K562 (cell line): Measurements from ENCODE around the gene TRIM25. TPM values are rescaled to one million over a fixed set of nuclear protein-coding genes. Genes with fewer than 3 reads are reported as not detected.

Source experiments
- CHAMP1 ChIP-seq: fragments of 450-650 bp; IDR thresholded peaks from 2 replicates; pipeline ENCODE4 v1.6.1; 2016; ENCODE audit warnings: mild to moderate bottlenecking
- CHD4 ChIP-seq: fragments of 200-600 bp; sonication (generic); IDR thresholded peaks from 3 replicates; pipeline ENCODE4 v1.6.1; 2012; ENCODE audit warnings: low read depth, mild to moderate bottlenecking, mixed read lengths, low read length, inconsistent platforms; ENCODE audit not compliant: insufficient read depth, insufficient replicate concordance, poor library complexity, severe bottlenecking
- CSDE1 ChIP-seq, 2 experiments: fragments of 450-650 bp; IDR thresholded peaks; 2 replicates each; pipeline ENCODE4 v1.6.1; 2016; ENCODE audit warnings: mild to moderate bottlenecking in 1 of 2
- EGR1 ChIP-seq: fragments of 450-650 bp; conservative IDR thresholded peaks from 2 replicates; pipeline ENCODE4 v1.6.1; 2017; ENCODE audit warnings: mild to moderate bottlenecking
- ESRRA ChIP-seq: fragments of 450-650 bp; IDR thresholded peaks from 2 replicates; pipeline ENCODE4 v1.6.1; 2014; ENCODE audit warnings: low read depth, mild to moderate bottlenecking, moderate library complexity, borderline replicate concordance
- HLTF ChIP-seq: fragments of 450-650 bp; IDR thresholded peaks from 2 replicates; pipeline ENCODE4 v1.6.1; 2016
- HMGXB4 ChIP-seq: sonication (generic); formaldehyde crosslinking; IDR thresholded peaks from 2 replicates; pipeline ENCODE4 v1.8.1; 2023; ENCODE audit warnings: mild to moderate bottlenecking, missing genetic modification reagents
- HNRNPH1 ChIP-seq: fragments of 200-400 bp; formaldehyde crosslinking; optimal IDR thresholded peaks from 2 replicates; pipeline ENCODE3; 2017; ENCODE audit warnings: low read depth, mild to moderate bottlenecking, low read length, moderate library complexity
- LARP7 ChIP-seq: fragments of 450-650 bp; IDR thresholded peaks from 2 replicates; pipeline ENCODE4 v1.6.1; 2016
- MLX ChIP-seq, 2 experiments: fragments of 450-650 bp in 1 of 2; sonication (generic) in 1 of 2; formaldehyde crosslinking; conservative IDR thresholded peaks; 2 replicates each; pipeline versions ENCODE4 v1.4.0 to v1.8.1; 2020 to 2022; ENCODE audit warnings: mild to moderate bottlenecking in 1 of 2, missing genetic modification reagents in 1 of 2
- MTA1 ChIP-seq: fragments of 450-650 bp; IDR thresholded peaks from 2 replicates; pipeline ENCODE4 v1.6.1; 2017; ENCODE audit warnings: borderline replicate concordance
- POLR2B ChIP-seq: fragments of 450-650 bp; IDR thresholded peaks from 2 replicates; pipeline ENCODE4 v1.6.1; 2018; ENCODE audit warnings: low read depth; ENCODE audit not compliant: partially characterized antibody
- PPARD ChIP-seq: fragments of 250-450 bp; sonication (Bioruptor Pico); IDR thresholded peaks from 2 replicates; pipeline ENCODE4 v1.8.0; 2022; ENCODE audit warnings: inconsistent platforms, mild to moderate bottlenecking, moderate library complexity
- RFX1 ChIP-seq: fragments of 450-650 bp; IDR thresholded peaks from 2 replicates; pipeline ENCODE4 v1.6.1; 2016; ENCODE audit warnings: mild to moderate bottlenecking, moderate library complexity
- RFX7 ChIP-seq: fragments of 250-450 bp; sonication (Bioruptor Pico); IDR thresholded peaks from 2 replicates; pipeline ENCODE4 v1.5.1; 2021; ENCODE audit warnings: mild to moderate bottlenecking
- TBP ChIP-seq: optimal IDR thresholded peaks from 2 replicates; pipeline ENCODE3; 2011; ENCODE audit warnings: low read depth, low read length, improper control_type of control experiment
- TFE3 ChIP-seq: fragments of 450-650 bp; formaldehyde crosslinking; IDR thresholded peaks from 2 replicates; pipeline ENCODE4 v1.4.0; 2020; ENCODE audit warnings: mild to moderate bottlenecking, mixed read lengths
- ZNF146 ChIP-seq: IDR thresholded peaks from one replicate; pipeline ENCODE4 v1.6.1; 2018; ENCODE audit warnings: missing compliant biosample characterization; ENCODE audit not compliant: unreplicated experiment
- ZNF239 ChIP-seq: fragments of 250-450 bp; sonication (Bioruptor Pico); IDR thresholded peaks from 2 replicates; pipeline ENCODE4 v1.4.0; 2020; ENCODE audit warnings: mild to moderate bottlenecking
- ZNF561 ChIP-seq: fragments of 450-650 bp; formaldehyde crosslinking; conservative IDR thresholded peaks from 2 replicates; pipeline ENCODE4 v1.4.0; 2020; ENCODE audit warnings: mild to moderate bottlenecking, moderate library complexity
- ZNF589 ChIP-seq: fragments of 200-800 bp; sonication (Bioruptor generic); IDR thresholded peaks from 2 replicates; pipeline ENCODE4 v1.6.1; 2016; ENCODE audit warnings: low read depth, missing genetic modification characterization, missing compliant biosample characterization
- polyA plus RNA-seq, 8 experiments: library from polyadenylated mRNA; depleted of rRNA in 4 of 8; stranded (reverse) in 5 of 8; unstranded in 3 of 8; fragments of >200 nt; fragmentation: Nextera tagmentation in 2 of 8; fragmentation: Illumina TruSeq in 1 of 8; extraction: Ambion mirVana in 2 of 8; extraction: Trizol in 1 of 8; gene quantifications; 2 replicates each; pipeline versions ENCODE4 v1.2.1 to v1.2.3, GENCODE V29; 2011 to 2014; ENCODE audit warnings: inconsistent platforms in 1 of 8, missing spikeins in 1 of 8
- total RNA-seq, 7 experiments: library from RNA; depleted of rRNA in 6 of 7; stranded (reverse); fragments of >200 nt in 6 of 7; fragmentation: Illumina TruSeq in 2 of 7; extraction: Trizol in 2 of 7; gene quantifications; 2 replicates each; pipeline versions ENCODE4 v1.2.1 to v1.2.3, GENCODE V29; 2011 to 2021; ENCODE audit warnings: low replicate concordance in 1 of 7

Gene TRIM25
- total and polyA plus RNA-seq, 9 of the 15 experiments (the other 6 are each of a cell fraction or from before 2014, with no cell fraction given), result 5.9 to 49.5 (median 24.5) TPM

- TF ChIP-seq ESRRA (no peak; the same call in 1 of the 2 replicates), EGR1 (peak; percentile 92), HNRNPH1 (no peak), ZNF239 (CRISPR knock-in tag) (no peak), ZNF589 (CRISPR knock-in tag) (no peak), TBP (peak; percentile 84), PPARD (CRISPR knock-in tag) (no peak), CHD4 (no peak), TFE3 (CRISPR knock-in tag) (no peak), MLX (CRISPR knock-in tag; conservative IDR thresholded peaks at IDR 0.05) (no peak), MTA1 (no peak; the same call in 1 of the 2 replicates), HMGXB4 (CRISPR knock-in tag) (peak; percentile 77; the same call in 1 of the 2 replicates), ZNF561 (CRISPR knock-in tag) (no peak), RFX1 (no peak), LARP7 (no peak), CHAMP1 (no peak; the same call in 1 of the 2 replicates), ZNF146 (CRISPR knock-in tag) (no peak), CSDE1 (IDR thresholded peaks at IDR 0.05) (no peak), POLR2B (peak; percentile 73), RFX7 (CRISPR knock-in tag) (no peak), HLTF (no peak; the same call in 1 of the 2 replicates)
Measured at GRCh38 chr17:56960596-56961538, 47.0 kb upstream of the TRIM25 start, which contains the start of gene COIL (continued).
